ENCODE results near the gene TMEM92. TPM values are rescaled to one million over a fixed set of nuclear protein-coding genes. Genes with fewer than 3 reads are reported as not detected.

Gene TMEM92
- total RNA-seq, 1 experiment from 2014 or later: 6.9 TPM

DNA sequence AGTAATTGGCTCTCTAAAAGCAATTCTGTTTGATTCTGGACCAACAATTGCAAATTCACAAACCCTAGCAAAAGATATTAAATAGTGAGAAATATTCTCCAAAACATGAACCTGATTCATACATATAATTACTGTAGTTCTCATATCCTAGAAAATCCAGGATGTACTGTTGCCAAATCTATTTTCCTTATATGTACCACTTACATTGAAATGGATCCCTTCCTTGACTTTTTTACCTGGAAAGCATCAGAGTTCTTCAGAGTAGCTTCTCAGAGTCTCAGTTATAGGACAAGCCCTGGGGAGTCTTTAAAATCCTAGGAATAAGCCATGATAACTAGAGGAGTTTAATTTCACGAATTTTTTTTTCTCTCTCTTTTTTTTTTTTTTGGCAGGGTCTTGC, 16.7 kb downstream of the TMEM92 start:
- BruUV-seq (replicated peaks): no TSS peak
- peak overlapping the region; percentile 72 for H3K4me2 ChIP-seq (ENCODE audit: low read length)
- ChIA-PET CTCF (interaction anchor here (0.7 to 2.1 kb wide), 2 partner anchors 23 to 90 kb away, joined by 3 to 14 read pairs; no protein-coding TSS in a partner anchor), POLR2A (ENCODE audit: unreplicated experiment) (interaction anchor here (0.6 kb wide), 1 partner anchor 91 kb away, joined by 3 read pairs; no protein-coding TSS in a partner anchor)
- ATAC-seq: no peak
- intact Hi-C loops (cut with micrococcal nuclease): loop anchor here (2.0 kb wide), 1 partner anchor 14 kb away; no protein-coding TSS in a partner anchor
- peak overlapping the region; percentile 60 for H3K9ac ChIP-seq (ENCODE audit: low read length)
- H3K79me2 ChIP-seq (ENCODE audit: low read length): peaks cover 14% of the 10 kb centered on the region
- no peaks in the 10 kb centered on the region for H3K27me3 ChIP-seq (ENCODE audit: low read length)
- peak overlapping the region; percentile 68; the same call in 1 of the 2 replicates for H2AFZ ChIP-seq (ENCODE audit: low read length)
- peaks cover 35% of the 10 kb centered on the region for H3K4me1 ChIP-seq (ENCODE audit: insufficient read depth, low read length)
- no peaks in the 10 kb centered on the region for H3K9me2 ChIP-seq (replicated peaks; ENCODE audit: low read length)
- H3K27ac ChIP-seq (ENCODE audit: low read length): peak overlapping the region; percentile 92
- no peaks in the 10 kb centered on the region for H3K36me3 ChIP-seq (ENCODE audit: low read depth, low read length)
- H3K4me3 ChIP-seq (ENCODE audit: low read length): no peak overlapping the region
- no peak for DNase-seq
- H4K20me1 ChIP-seq (ENCODE audit: low read length): no peaks in the 10 kb centered on the region
- TF ChIP-seq, protein P1, sequence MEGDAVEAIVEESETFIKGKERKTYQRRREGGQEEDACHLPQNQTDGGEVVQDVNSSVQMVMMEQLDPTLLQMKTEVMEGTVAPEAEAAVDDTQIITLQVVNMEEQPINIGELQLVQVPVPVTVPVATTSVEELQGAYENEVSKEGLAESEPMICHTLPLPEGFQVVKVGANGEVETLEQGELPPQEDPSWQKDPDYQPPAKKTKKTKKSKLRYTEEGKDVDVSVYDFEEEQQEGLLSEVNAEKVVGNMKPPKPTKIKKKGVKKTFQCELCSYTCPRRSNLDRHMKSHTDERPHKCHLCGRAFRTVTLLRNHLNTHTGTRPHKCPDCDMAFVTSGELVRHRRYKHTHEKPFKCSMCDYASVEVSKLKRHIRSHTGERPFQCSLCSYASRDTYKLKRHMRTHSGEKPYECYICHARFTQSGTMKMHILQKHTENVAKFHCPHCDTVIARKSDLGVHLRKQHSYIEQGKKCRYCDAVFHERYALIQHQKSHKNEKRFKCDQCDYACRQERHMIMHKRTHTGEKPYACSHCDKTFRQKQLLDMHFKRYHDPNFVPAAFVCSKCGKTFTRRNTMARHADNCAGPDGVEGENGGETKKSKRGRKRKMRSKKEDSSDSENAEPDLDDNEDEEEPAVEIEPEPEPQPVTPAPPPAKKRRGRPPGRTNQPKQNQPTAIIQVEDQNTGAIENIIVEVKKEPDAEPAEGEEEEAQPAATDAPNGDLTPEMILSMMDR (conservative IDR thresholded peaks at IDR 0.05; ENCODE audit: low read depth, low read length): no peak
- TF ChIP-seq EZH2phosphoT487 (IDR thresholded peaks at IDR 0.05; ENCODE audit: borderline replicate concordance, low read length) (no peak), EZH2 (IDR thresholded peaks at IDR 0.05; ENCODE audit: low read length, unreplicated experiment) (no peak)
- H3F3A ChIP-seq (ENCODE audit: low read length, unreplicated experiment): peaks cover 6% of the 10 kb centered on the region
- H3K9me3 ChIP-seq (ENCODE audit: low read length): no peaks in the 10 kb centered on the region

DNA sequence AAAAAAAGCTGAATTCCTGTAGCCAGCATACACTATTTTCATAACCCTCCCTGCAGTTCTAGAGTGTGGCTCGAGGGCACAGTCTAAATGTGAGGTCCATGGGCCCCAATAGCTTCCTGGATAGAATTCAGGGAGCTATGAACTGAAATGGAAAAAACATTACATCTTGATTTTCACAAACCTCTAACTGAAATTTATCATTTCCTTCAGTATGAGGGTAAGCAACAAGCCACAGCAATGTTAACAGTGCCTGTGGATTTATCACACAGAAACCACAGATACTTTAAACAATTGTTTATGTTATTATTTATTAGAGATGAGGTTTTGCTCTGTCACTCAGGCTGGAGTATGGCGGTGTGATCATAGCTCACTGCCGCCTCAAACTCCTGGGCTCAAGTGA, 18.2 kb downstream of the TMEM92 start:
- Histone ChIP-seq H3K79me2 (ENCODE audit: low read length) (peaks cover 14% of the 10 kb centered on the region), H3K4me2 (ENCODE audit: low read length) (no peak overlapping the region), H3K27ac (ENCODE audit: low read length) (no peak overlapping the region), H3K36me3 (ENCODE audit: low read depth, low read length) (no peaks in the 10 kb centered on the region), H3F3A (ENCODE audit: low read length, unreplicated experiment) (peaks cover 6% of the 10 kb centered on the region), H4K20me1 (ENCODE audit: low read length) (no peaks in the 10 kb centered on the region), H3K9ac (ENCODE audit: low read length) (no peak overlapping the region), H3K9me3 (ENCODE audit: low read length) (no peaks in the 10 kb centered on the region), H3K4me1 (ENCODE audit: insufficient read depth, low read length) (peaks cover 34% of the 10 kb centered on the region), H3K4me3 (ENCODE audit: low read length) (no peak overlapping the region), H3K27me3 (ENCODE audit: low read length) (no peaks in the 10 kb centered on the region), H2AFZ (ENCODE audit: low read length) (no peak overlapping the region), H3K9me2 (replicated peaks; ENCODE audit: low read length) (no peaks in the 10 kb centered on the region)
- TF ChIP-seq EZH2phosphoT487 (IDR thresholded peaks at IDR 0.05; ENCODE audit: borderline replicate concordance, low read length) (no peak), EZH2 (IDR thresholded peaks at IDR 0.05; ENCODE audit: low read length, unreplicated experiment) (no peak)
- TF ChIP-seq, protein P1 (conservative IDR thresholded peaks at IDR 0.05; ENCODE audit: low read depth, low read length): no peak
- ChIA-PET CTCF (interaction anchor here (2.1 kb wide), 1 partner anchor 92 kb away, joined by 14 read pairs; no protein-coding TSS in a partner anchor), POLR2A (ENCODE audit: unreplicated experiment) (interaction anchor here (0.7 kb wide), 1 partner anchor 10 kb away, joined by 3 read pairs; no protein-coding TSS in a partner anchor)
- BruUV-seq (replicated peaks): no TSS peak
- DNase-seq (no peak), ATAC-seq (no peak)
- intact Hi-C loops (cut with micrococcal nuclease): no loop called here

DNA sequence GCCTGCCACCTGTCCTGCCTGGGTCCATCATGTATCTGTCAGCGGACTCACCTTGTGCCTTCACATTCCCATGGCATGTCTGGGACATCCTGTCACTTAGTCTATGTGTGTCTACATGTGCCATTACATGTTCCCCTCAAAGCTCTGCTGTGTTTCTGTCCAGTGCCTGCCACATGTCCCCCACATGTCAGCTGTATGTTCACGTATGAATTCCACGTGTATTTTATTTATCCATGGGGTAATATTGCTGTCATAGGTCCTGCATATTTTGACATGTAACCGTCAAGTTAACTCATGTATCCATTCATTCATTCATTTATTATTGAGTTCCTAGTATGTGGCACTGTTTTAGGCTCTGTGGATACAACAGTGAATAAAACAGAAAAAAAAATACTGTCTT, 20.8 kb downstream of the TMEM92 start:
- H3K4me3 ChIP-seq (ENCODE audit: low read length): no peak overlapping the region
- no peak for TF ChIP-seq EZH2phosphoT487 (IDR thresholded peaks at IDR 0.05; ENCODE audit: borderline replicate concordance, low read length)
- TF ChIP-seq, protein P1 (conservative IDR thresholded peaks at IDR 0.05; ENCODE audit: low read depth, low read length): no peak
- no peak for TF ChIP-seq EZH2 (IDR thresholded peaks at IDR 0.05; ENCODE audit: low read length, unreplicated experiment)
- H3K4me2 ChIP-seq (ENCODE audit: low read length): no peak overlapping the region
- no peaks in the 10 kb centered on the region for H3K36me3 ChIP-seq (ENCODE audit: low read depth, low read length)
- intact Hi-C loops (cut with micrococcal nuclease): no loop called here
- ChIA-PET POLR2A (ENCODE audit: unreplicated experiment) (no interaction called here), CTCF (no interaction called here)
- no peak overlapping the region for H2AFZ ChIP-seq (ENCODE audit: low read length)
- H3K9ac ChIP-seq (ENCODE audit: low read length): no peak overlapping the region
- H3K4me1 ChIP-seq (ENCODE audit: insufficient read depth, low read length): peaks cover 10% of the 10 kb centered on the region
- no peaks in the 10 kb centered on the region for H3K27me3 ChIP-seq (ENCODE audit: low read length)
- H4K20me1 ChIP-seq (ENCODE audit: low read length): no peaks in the 10 kb centered on the region
- H3K9me2 ChIP-seq (replicated peaks; ENCODE audit: low read length): no peaks in the 10 kb centered on the region
- peaks cover 6% of the 10 kb centered on the region for H3F3A ChIP-seq (ENCODE audit: low read length, unreplicated experiment)
- DNase-seq (no peak), ATAC-seq (no peak)
- BruUV-seq (replicated peaks): no TSS peak
- no peaks in the 10 kb centered on the region for H3K79me2 ChIP-seq (ENCODE audit: low read length)
- H3K27ac ChIP-seq (ENCODE audit: low read length): no peak overlapping the region
- no peaks in the 10 kb centered on the region for H3K9me3 ChIP-seq (ENCODE audit: low read length)
